Adrenal gland (tissue), 12 donors: ENCODE results near the gene PTPRN2. TPM values are rescaled to one million over a fixed set of nuclear protein-coding genes. Genes with fewer than 3 reads are reported as not detected.
A peak's percentile ranks its signal among the peaks of the same experiment; 100 is the strongest.

Experiments used
- DNase-seq, 7 donors: peaks; one replicate each; pipeline ENCODE4 v3.0.0-alpha.2; 2019 to 2020
- H3K27ac ChIP-seq, 5 donors: fragments of 200-600 bp; sonication (generic) in 4 of 5; 1 replicate in 3 of 5; 2 replicates in 2 of 5; pipeline versions ENCODE4 v1.5.1 to v1.8.0; 2016 to 2020; ENCODE audit warnings: mild to moderate bottlenecking in 1 of 5
- H3K27me3 ChIP-seq: fragments of 200-600 bp; 2 replicates; pipeline ENCODE4 v1.8.0; 2021
- H3K36me3 ChIP-seq, 2 donors: fragments of 200-600 bp; replicated peaks in 1 of 2; 1 replicate in 1 of 2; 2 replicates in 1 of 2; pipeline versions ENCODE4 v1.5.1 to v1.8.0; 2018 to 2022
- H3K4me1 ChIP-seq, 2 donors: fragments of 200-600 bp; replicated peaks in 1 of 2; 1 replicate in 1 of 2; 2 replicates in 1 of 2; pipeline versions ENCODE4 v1.5.1 to v1.8.0; 2018 to 2021
- H3K4me3 ChIP-seq, 4 donors: fragments of 200-600 bp; sonication (generic) in 3 of 4; one replicate each; pipeline ENCODE4 v1.5.1; 2016 to 2018
- H3K9me3 ChIP-seq, 3 donors: fragments of 200-600 bp; sonication (generic) in 1 of 3; replicated peaks in 1 of 3; 1 replicate in 2 of 3; 2 replicates in 1 of 3; pipeline versions ENCODE4 v1.5.1 to v1.8.0; 2016 to 2021
- POLR2A ChIP-seq, 2 donors: fragments of 450-650 bp; IDR thresholded peaks; one replicate each; pipeline ENCODE4 v1.6.1; 2017; ENCODE audit warnings: antibody characterized with exemption in 2 of 2, mild to moderate bottlenecking in 2 of 2, moderate library complexity in 1 of 2
- WGBS, 4 donors: extraction: QIAGEN DNeasy Blood & Tissue Kit in 2 of 4; methylation state at CpG; one replicate each; pipeline versions ENCODE4 v1.1.5 to v1.1.7; 2013 to 2017; 5-methylcytosine and 5-hydroxymethylcytosine counted together
- intact Hi-C, 2 donors: fragments of 100-400 bp; cut with DNase I; formaldehyde crosslinking; loops; one replicate each; pipeline versions ENCODE4 v1.14.1 to v1.15.0; 2022 to 2023
- polyA plus RNA-seq, 3 donors: library from polyadenylated mRNA; stranded (reverse); fragments of 200-250 nt in 2 of 3; fragments of 350-450 nt in 1 of 3; fragmentation: Illumina TruSeq in 1 of 3; extraction: RNeasy Lipid Tissue Mini Kit (QIAGEN cat#74804) in 1 of 3; gene quantifications; one replicate each; pipeline ENCODE4 v1.2.3, GENCODE V29; 2013 to 2014
- total RNA-seq, 9 donors: library from RNA; depleted of rRNA in 4 of 9; stranded (reverse); fragments of >200 nt in 4 of 9; fragments of 120-200 nt in 1 of 9; fragmentation: NEBNext Ultra II Directional in 1 of 9; extraction: Animal tissue kit (Norgen Biotek cat#: 25700) in 1 of 9; gene quantifications; one replicate each; pipeline versions ENCODE4 v1.1.0 to v1.2.4, GENCODE V29; 2013 to 2023
- TF ChIP-seq, protein P1 (sequence below), 6 experiments: fragments of 450-650 bp in 4 of 6; fragments of 200-600 bp in 2 of 6; sonication (generic) in 1 of 6; IDR thresholded peaks; 1 replicate in 5 of 6; 2 replicates in 1 of 6; pipeline versions ENCODE4 v1.5.1 to v1.8.0; 2016 to 2021; ENCODE audit warnings: antibody characterized with exemption in 6 of 6, mild to moderate bottlenecking in 2 of 6, moderate library complexity in 1 of 6
- donor health status: healthy with polysubstance abuse.
- donor health status: Bipolar disorder and iron deficiency.
- donor health status: DM: yes; HTN: yes; CAD: no.
- donor health status: DM: no; HTN: no; CAD: no.
- donor health status: DM: no; HTN: no; CAD: no.
- donor health status: DM: yes; HTN: yes; CAD: no.

Gene PTPRN2
- total and polyA plus RNA-seq, 12 donors: 2.2 to 16.2 (median 3.4) TPM

DNA sequence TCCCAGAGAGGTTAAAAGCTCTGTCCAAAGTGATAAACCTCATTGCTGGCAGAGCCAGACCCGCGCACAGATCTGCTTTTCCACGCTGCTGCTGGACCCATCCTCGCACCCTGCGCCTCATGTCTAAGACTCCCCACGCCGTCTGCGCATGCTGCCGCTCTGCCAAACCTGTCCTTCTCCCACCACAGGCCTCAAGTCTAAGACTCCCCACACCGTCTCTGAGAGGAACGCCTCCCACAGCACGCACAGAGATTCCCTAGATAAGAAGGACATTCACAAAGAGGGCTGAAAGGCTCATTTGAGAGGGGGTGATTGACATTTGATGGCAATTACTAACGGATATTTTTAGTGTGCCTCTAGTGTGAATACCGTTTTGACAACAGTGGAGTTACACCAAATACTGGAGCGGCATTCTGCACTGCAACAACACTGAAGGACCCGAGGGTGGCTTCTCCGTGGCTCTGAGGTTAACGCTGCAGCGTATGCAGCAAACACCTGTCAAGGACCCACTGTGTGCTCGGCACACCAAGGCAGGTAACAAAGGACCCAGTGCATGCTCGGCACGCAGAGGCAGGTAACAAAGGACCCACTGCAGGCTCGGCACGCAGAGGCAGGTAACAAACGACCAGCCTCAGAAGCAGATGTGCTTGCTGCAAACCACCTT is 1019.4 kb downstream of the PTPRN2 start:
- intact Hi-C loops: no loop called here
- Histone ChIP-seq H3K4me1 (no peaks in the 10 kb centered on the region), H3K27me3 (no peaks in the 10 kb centered on the region), H3K4me3 (peak overlapping the region in 3 of 4 donors; percentile 19 to 67 (median 40)), H3K9me3 (no peaks in the 10 kb centered on the region), H3K27ac (peak overlapping the region in 2 of 5 donors; percentile 50 to 60), H3K36me3 (no peaks in the 10 kb centered on the region)
- DNase-seq: no peak
- TF ChIP-seq POLR2A (IDR thresholded peaks at IDR 0.05): no peak
- TF ChIP-seq, protein P1, sequence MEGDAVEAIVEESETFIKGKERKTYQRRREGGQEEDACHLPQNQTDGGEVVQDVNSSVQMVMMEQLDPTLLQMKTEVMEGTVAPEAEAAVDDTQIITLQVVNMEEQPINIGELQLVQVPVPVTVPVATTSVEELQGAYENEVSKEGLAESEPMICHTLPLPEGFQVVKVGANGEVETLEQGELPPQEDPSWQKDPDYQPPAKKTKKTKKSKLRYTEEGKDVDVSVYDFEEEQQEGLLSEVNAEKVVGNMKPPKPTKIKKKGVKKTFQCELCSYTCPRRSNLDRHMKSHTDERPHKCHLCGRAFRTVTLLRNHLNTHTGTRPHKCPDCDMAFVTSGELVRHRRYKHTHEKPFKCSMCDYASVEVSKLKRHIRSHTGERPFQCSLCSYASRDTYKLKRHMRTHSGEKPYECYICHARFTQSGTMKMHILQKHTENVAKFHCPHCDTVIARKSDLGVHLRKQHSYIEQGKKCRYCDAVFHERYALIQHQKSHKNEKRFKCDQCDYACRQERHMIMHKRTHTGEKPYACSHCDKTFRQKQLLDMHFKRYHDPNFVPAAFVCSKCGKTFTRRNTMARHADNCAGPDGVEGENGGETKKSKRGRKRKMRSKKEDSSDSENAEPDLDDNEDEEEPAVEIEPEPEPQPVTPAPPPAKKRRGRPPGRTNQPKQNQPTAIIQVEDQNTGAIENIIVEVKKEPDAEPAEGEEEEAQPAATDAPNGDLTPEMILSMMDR (IDR thresholded peaks at IDR 0.05): no peak
- 51 to 74% (median 60%) methylated on average over 16 to 25 of the region's 25 CpGs for WGBS, 4 donors

DNA sequence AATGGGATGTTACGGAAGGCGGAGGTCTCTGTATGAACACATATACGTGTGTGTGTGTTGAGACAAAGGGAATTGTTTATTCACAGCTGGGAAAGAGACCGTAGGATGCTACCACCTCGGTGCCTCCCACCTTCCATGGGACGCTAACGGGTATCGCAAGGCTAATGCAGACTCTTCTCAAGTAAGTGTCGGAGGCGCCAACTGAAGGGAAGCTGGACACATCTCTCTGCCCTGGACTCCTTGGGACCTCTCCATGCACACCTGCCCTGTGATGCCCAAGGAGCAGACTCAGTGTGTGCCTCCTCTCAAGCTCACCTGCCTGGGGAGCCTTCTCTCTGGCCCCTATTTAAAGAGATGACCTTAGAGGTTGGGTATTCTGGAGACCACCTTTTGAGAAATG is 1020.0 kb downstream of the PTPRN2 start:
- 90 to 96% (median 92%) methylated on average over 8 to 10 of the region's 10 CpGs for WGBS, 4 donors
- Histone ChIP-seq H3K27ac (no peak overlapping the region), H3K36me3 (no peaks in the 10 kb centered on the region), H3K4me3 (no peak overlapping the region), H3K9me3 (no peaks in the 10 kb centered on the region), H3K4me1 (no peaks in the 10 kb centered on the region), H3K27me3 (no peaks in the 10 kb centered on the region)
- DNase-seq: no peak
- intact Hi-C loops: no loop called here
- no peak for TF ChIP-seq POLR2A (IDR thresholded peaks at IDR 0.05)
- TF ChIP-seq, protein P1 (IDR thresholded peaks at IDR 0.05): no peak

DNA sequence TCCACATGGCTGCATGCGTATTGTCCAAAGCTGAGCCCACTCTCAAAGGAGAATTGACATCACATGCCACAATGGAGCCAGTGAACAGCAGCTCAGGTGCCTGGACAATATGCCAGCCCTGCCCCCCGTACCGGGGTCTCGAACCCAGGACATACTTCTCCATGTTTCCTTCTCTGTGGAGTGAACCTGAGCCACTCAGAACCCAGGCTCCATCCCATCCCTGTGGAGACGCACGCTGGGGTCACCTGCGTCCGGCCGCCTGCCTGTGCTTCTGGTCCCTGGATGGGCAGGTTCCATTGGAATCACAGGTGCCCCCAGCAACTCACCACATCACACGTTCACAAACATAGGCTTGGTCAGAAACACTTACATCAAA is 1021.0 kb downstream of the PTPRN2 start:
- Histone ChIP-seq H3K4me1 (no peaks in the 10 kb centered on the region), H3K36me3 (no peaks in the 10 kb centered on the region), H3K4me3 (no peak overlapping the region), H3K27ac (no peak overlapping the region), H3K27me3 (no peaks in the 10 kb centered on the region), H3K9me3 (no peaks in the 10 kb centered on the region)
- intact Hi-C loops: no loop called here
- 84 to 94% (median 91%) methylated on average over 2 to 10 of the region's 10 CpGs for WGBS, 4 donors
- TF ChIP-seq, protein P1 (IDR thresholded peaks at IDR 0.05): no peak
- TF ChIP-seq POLR2A (IDR thresholded peaks at IDR 0.05): no peak
- no peak for DNase-seq

DNA sequence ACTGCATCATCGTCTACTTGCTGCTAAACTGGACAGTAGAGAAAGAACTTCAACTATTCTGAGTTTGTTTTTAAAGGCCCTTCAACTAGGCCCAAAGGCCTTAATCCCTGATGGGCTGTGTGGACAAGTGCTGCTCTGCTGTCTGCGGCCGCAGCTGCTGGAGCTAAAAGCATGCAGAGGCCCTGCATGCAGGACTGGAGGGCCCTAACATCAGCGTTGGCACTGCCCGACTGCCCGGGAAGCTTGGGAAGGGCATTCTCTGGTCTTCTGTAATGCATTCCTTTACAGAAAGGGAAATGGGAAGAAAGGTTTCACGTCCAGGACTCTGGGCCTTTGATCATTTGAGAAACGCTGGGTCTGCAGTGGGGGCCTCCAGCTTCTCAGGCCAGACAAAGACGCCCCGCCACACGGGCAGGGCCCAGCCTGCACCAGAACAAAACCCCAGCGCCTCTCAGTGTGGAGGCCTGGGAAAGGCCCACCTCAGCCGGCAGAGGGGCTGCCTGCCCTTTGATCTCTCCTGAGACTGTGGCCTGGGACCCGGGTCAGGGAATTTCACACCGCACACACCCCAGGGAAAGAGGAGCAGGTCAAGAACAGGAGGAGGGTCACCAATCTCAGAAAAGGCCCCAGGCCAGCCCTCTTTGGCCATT is 1021.5 kb downstream of the PTPRN2 start:
- TF ChIP-seq, protein P1 (IDR thresholded peaks at IDR 0.05): no peak
- TF ChIP-seq POLR2A (IDR thresholded peaks at IDR 0.05): no peak
- Histone ChIP-seq H3K9me3 (no peaks in the 10 kb centered on the region), H3K36me3 (no peaks in the 10 kb centered on the region), H3K27me3 (no peaks in the 10 kb centered on the region), H3K4me3 (no peak overlapping the region), H3K27ac (no peak overlapping the region), H3K4me1 (no peaks in the 10 kb centered on the region)
- intact Hi-C loops: no loop called here
- WGBS, 4 donors: 81 to 89% (median 89%) methylated on average over 5 to 15 of the region's 15 CpGs
- no peak for DNase-seq
